Mesenteric fat pad (tissue), 1 donor: ENCODE results near the gene CCR6. TPM values are rescaled to one million over a fixed set of nuclear protein-coding genes. Genes with fewer than 3 reads are reported as not detected.
"Not testable (repeated sequence)": the region's sequence is repeated elsewhere in the genome, so short reads cannot be mapped to it uniquely, and the experiment has no call there.

Experiments
- DNase-seq: peaks from one replicate; pipeline ENCODE4 v3.0.0-alpha.2; 2020; ENCODE audit warnings: low spot score
- total RNA-seq: library from RNA; stranded (reverse); fragmentation: NEBNext Ultra II Directional; extraction: Animal tissue kit (Norgen Biotek cat#: 25700); gene quantifications from one replicate; pipeline ENCODE4 v1.2.1, GENCODE V29; 2021
- donor health status: DM: yes; HTN: yes; CAD: no.

CCR6 gene
- total RNA-seq, 1 donor from 2014 or later, result not detected

GRCh38 chr6:167165858-167166471, 43.1 kb downstream of the CCR6 start:
- DNase-seq, result no peak

DNA sequence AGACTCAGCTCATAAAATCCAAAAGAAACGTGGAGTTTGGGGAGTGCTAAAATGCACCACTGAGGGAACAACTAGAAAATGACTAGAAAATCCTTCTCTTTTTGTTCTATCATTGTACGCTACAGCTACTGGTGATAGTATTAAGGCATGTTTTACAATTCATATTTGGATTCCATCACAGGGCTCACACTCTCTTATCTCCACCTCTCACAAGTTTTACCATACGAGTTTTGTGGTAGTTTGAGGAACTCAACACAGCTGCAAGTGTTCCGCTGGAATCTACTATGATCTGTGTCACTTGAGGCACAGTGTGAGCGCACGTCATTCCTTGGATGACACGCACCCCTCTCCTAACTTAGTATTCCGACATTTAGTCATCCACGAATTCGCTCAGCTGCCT, 44.8 kb downstream of the CCR6 start:
- not testable (repeated sequence) for DNase-seq

- not testable (repeated sequence) for DNase-seq
These were observed 45.4 kb downstream of the CCR6 start for GRCh38 chr6:167168296-167168695.

DNA sequence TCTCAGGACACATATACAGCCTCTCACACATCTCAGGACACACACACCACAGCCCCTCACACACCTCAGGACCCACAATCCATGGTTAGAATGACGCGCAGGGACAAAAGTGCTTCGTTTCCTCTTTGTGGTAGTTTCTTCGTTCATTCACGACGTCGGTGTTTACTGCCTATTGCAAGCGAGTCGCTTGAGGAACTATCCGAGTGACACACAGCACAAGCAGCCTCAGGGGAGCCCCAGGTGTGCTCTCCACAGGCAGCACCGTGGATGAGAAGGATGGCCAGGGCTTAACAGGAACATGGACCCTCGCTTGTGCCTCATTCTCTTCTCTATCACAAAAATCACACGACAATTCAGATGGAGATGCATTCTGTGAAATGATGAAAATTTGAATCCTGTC, 47.0 kb downstream of the CCR6 start:
- not testable (repeated sequence) for DNase-seq

DNA sequence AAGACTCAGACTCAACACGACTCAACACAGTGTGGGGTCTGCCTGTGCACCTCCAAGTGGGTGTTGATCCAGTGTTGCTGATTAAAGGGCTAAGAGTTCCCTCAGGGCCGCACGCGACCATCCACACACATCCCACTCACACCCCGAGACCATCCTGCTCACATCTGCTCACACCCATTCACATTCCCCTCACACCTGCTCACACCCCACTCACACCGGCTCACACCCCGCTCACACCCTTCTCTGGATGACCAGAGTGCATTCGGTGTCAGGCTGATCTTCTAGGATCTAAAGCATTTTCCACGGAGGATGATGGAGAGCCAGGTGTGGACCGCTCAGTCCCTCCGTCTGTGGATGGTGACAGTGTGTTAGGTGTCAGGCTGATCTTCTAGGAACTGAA, 48.4 kb downstream of the CCR6 start:
- not testable (repeated sequence) for DNase-seq

- DNase-seq, result not testable (repeated sequence)
These were observed 49.1 kb downstream of the CCR6 start for GRCh38 chr6:167172011-167172410.

DNA sequence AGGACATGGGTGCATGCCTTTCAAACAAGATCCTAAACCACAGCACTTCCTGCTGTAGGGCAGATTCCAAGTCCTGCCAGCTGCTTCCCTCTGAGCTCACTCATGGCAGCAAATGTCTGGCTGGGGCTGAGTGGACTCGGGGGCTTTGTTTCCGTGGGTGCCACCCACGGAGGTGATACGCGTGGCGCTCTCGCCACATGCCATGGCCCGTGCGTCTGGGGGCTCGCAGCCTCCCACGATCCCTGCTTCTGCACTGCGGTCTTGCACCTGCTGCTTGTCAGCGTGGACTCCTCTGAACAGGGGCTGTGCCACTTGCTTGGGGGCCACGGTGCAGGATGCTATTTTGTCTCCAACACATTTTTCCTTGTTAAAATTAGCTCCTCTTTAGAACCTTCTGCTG, 54.4 kb downstream of the CCR6 start:
- not testable (repeated sequence) for DNase-seq

DNA sequence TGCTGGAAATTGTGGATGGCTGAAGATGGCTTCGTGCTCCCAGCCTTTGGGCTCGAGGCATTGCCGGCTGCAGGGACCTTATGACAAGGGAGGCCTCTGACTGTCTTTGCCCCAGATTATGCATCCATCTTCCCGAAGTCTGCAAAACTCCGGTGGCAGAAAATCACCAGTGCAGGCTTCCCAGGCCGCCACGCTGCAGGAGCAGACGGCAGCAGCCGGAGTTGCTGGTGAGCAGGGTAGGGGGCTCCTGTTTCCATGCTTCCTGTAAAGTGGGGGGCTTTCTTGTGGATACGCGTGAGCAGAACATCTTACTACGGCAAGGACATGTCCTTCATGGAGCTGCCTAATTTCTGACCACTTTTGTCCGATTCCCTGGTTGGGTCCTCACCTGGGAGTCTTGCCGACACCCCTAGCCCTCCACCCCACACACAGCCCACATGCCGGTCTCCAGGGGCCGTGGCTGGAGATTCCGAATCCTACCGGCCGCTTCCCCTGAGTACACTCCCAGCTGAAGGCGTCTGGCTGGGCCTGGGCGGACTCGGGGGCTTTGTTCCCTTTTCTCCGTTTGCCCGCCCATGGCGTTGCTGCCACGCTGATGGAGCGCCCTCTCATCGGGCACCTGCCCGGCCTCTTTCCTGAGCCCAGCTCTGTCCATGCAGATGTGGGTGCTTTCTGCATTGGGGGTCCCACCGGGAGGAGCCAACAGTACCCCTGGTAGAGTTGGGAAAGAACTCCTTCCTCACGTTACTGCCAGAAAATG, 56.2 kb downstream of the CCR6 start:
- not testable (repeated sequence) for DNase-seq

DNA sequence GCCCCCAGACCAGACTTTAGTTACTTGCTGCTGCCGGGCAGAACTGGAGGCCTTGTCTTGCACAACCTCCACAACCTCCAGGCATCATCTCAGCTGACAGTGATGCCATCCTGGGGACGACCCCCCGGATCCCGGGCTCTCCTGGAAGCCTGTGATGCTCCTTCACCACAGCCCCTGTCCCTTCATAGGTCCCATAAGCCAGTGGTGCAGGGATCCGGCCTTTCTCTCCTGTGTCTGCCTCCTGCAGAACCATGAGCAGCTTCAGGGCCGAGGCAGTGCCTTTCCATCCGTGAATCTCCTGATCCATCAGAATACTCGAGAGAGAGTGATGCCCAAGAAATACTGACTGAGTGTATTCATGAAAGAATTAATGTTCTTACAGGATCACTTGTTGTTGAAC, 57.2 kb downstream of the CCR6 start:
- DNase-seq, result not testable (repeated sequence)

GRCh38 chr6:167181351-167181750, 58.5 kb downstream of the CCR6 start:
- DNase-seq, result not testable (repeated sequence)

DNA sequence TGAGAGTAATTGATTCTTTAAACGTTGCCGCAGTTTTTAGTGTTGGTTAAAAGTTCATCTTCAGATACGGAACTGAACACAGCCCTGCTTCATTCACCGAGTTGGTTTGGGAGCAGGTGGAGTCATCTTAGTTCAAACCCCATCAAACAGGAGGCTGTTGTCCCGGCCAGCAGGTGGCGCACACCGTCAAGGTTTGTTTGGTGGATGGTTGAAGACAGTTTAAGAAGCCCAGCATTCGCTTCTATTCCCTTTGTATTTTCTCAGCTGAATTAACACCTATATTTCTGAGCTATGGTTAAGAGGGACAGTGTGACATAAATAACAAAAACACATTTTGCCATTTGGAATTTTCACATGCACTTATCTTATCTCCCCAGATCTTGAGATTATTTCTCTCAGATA, 60.0 kb downstream of the CCR6 start:
- not testable (repeated sequence) for DNase-seq

DNA sequence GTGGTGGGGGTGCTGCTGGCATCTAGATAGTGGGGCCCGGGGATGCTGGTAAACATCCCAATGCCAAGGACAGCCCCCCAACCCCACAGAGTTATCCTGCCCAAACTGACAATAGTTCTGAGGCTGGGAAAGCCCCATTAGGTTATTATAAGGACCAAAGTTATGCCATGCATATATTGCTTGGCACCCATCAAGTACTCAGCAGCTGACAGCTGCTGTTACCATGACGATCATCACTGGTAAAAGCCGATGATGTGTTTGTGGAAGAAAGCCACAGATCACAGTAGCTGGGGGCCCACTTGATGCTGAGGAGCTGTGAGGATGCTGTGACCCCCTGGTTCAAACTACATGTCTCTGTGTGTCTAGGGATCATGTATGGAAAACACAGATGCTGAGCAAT, 62.2 kb downstream of the CCR6 start:
- DNase-seq, result not testable (repeated sequence)

DNA sequence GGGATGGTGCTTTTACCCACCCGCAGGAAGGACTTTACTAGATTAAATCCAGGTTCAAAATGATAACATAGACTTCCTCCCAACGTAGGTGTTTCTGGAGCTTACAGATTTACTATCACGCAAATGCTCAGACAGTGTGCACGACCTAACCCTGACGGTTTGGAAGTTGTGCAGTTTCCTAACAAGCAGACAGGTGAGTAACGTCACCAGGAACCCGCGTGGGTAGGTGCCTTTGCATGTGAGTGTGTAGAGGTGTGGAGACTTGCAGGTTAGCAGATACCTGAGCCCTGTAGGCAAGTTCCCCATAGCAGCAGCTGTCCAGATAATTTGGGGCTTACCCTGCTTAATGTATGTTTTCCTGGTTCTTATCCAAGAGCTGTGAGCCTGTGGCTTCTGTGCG, 64.4 kb downstream of the CCR6 start:
- DNase-seq, result not testable (repeated sequence)

Other genes starting within 250 kb of the CCR6 start
- 50.6 TPM for gene RNASET2, start 166.5 kb upstream of the CCR6 start, total RNA-seq
- gene CEP43, start 123.7 kb upstream of the CCR6 start, total RNA-seq, result 8.6 TPM
- not detected for gene GPR31, start 34.9 kb downstream of the CCR6 start, total RNA-seq
- not detected for gene UNC93A, start 168.2 kb downstream of the CCR6 start, total RNA-seq
- not detected for gene TTLL2, start 202.0 kb downstream of the CCR6 start, total RNA-seq